GM18526 (cell line): ENCODE data around the gene NCLN.

Experiments used
- POLR2A ChIP-seq: IDR thresholded peaks from 3 replicates; pipeline ENCODE4 v1.6.1; 2011; ENCODE audit not compliant: insufficient read length; ENCODE audit errors: extremely low read depth

NCLN gene

DNA sequence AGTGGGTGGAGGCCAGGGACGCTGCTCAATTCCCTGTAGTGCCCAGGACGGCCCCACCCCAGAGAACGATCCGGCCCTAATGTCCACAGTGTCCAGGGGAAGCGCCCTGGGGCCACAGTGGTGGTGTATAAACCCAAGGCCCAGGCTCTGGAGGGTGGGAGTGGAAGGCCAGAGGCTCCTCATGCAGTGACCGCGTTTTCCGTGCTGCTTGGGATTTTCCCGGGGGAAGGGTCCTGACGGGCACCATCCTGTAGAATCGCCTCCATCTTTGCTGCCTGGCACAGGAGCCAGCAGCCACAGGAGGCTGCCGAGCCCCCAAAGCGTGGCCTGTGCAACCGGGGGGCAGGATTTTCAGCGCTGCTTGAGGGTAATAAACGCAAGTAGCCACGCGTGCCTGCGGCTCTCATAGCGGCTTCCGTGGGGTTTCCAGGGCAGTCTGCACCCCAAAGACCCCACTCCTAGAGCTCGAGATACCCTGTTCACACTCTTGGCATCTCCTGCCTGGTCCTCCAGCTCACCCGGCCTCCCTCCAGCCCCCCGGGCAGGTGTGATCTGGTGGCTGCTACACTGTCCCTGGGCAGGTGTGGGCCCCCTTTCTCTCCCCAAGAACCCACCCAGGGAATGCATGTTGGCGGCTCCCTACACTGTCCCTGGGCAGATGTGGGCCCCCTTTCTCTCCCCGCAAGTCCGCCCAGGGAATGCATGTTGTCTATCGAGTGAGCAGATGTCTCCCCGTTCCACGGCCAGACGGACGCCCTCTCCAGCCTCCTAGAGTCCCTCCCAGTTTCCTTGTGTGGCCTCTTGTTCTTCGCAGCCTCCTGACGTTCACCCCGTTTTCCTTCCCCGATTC lies 2.2 kb downstream of the NCLN start:
- no peak for TF ChIP-seq POLR2A

DNA sequence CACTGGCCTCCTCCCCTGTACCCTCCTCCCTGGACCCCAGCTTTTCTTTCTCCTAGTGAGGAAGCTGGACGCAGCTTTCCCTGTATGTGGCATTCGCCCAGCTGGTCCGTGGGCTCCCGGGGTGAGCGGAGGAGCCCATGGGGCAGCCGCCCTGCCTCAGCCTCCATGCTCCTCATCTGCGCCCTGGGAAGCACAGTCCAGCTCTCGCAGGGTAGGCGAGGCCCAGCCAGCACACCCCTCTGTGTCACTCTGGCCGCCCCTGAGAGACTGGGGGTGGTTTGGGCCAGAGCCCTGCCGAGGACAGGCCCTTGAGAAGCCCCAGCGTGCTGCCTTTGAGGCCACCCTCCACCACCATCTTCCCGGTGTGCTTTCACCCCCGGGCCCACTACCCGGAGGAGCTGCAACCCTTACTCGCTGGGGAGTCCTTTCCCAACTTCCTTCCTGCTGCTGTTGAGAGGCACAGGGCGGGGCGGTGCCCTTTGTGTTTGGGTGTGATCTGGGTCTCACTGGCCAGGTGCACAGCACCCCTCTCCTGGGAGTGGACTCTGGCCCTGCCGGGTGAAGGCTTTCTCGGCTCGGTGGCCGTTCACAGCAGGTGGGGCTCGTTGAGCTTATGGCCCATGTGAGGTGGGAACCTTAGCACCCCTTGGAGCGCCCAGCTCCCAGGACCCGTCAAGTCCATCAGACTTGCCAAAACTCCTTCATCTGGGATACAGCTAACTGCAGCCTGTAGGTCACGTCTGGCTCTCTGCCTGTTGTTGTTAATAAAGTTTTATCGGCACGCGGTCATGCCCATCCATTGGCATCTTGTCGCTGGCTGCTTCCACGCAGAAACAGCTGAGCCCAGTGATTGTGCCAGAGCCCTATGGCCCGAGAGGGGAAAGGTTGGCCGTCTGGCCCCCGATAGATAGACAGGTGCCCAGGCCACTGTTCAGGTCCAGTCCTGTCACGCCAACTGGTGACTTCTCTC lies 3.2 kb downstream of the NCLN start:
- no peak for TF ChIP-seq POLR2A

- TF ChIP-seq POLR2A = no peak
Observed at GRCh38 chr19:3189702-3190469, 4.2 kb downstream of the NCLN start.

DNA sequence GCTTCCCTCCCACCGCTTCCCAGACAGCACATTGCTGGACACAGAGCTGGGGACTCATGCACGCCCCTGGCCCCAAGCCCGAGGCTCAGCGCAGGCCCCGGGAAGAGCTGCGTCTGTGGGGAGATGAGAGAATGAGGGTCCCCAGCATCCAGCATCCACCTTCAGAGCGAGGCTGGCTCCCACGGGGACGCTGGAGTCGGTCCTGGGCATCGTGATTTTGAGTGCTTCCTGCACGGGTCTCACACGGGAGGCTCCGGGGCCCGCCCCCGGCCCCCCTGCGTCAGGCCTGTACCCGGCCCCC lies 4.7 kb downstream of the NCLN start:
- no peak for TF ChIP-seq POLR2A

DNA sequence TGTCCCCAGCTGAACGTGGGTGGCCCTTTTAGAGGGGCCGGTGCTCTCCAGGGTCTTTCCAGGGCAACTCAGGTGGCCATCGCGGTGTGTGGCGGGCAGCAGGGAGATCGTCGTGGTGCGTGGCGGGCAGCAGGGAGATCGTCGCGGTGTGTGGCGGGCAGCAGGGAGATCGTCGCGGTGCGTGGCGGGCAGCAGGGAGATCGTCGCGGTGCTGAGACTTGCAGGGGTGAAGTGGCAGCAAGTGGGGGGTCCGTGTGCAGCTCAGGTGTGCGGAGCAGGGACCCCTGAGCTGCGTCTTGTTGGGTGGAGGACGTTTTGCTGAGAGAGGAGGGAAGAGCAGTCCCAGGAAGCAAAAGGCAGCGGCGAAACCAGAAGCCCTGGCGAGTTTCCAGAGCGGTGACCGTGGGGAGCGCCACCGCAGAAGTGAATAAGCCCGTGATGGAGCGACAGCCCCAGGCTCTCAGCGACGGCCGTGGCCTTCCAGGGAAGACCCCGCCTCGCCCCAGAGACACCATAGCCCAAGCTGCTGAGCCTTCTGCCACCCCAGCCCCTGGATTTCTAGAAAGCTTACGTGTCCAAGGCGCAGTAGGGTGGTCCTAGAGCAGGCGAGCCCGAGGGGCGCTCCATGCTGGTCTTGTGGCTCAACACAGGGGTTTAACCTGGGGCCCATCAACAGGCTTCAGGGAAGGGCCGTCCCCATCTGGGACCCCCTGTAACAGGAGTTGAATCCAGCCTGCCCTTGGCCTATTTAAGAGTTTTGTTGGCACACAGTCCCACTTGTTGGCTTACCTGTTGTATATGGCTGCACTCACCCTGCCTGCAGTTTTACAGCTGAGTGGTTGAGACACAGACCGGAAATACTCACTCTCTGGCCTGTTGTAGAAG lies 5.4 kb downstream of the NCLN start:
- no peak for TF ChIP-seq POLR2A

- TF ChIP-seq POLR2A = no peak
Observed at GRCh38 chr19:3192228-3192635, 6.5 kb downstream of the NCLN start.

- TF ChIP-seq POLR2A = no peak
Observed at GRCh38 chr19:3192684-3193083, 7.0 kb downstream of the NCLN start.

GRCh38 chr19:3193256-3194105 lies 7.8 kb downstream of the NCLN start:
- no peak for TF ChIP-seq POLR2A

- no peak for TF ChIP-seq POLR2A
Observed at GRCh38 chr19:3194106-3195087, 8.7 kb downstream of the NCLN start.

DNA sequence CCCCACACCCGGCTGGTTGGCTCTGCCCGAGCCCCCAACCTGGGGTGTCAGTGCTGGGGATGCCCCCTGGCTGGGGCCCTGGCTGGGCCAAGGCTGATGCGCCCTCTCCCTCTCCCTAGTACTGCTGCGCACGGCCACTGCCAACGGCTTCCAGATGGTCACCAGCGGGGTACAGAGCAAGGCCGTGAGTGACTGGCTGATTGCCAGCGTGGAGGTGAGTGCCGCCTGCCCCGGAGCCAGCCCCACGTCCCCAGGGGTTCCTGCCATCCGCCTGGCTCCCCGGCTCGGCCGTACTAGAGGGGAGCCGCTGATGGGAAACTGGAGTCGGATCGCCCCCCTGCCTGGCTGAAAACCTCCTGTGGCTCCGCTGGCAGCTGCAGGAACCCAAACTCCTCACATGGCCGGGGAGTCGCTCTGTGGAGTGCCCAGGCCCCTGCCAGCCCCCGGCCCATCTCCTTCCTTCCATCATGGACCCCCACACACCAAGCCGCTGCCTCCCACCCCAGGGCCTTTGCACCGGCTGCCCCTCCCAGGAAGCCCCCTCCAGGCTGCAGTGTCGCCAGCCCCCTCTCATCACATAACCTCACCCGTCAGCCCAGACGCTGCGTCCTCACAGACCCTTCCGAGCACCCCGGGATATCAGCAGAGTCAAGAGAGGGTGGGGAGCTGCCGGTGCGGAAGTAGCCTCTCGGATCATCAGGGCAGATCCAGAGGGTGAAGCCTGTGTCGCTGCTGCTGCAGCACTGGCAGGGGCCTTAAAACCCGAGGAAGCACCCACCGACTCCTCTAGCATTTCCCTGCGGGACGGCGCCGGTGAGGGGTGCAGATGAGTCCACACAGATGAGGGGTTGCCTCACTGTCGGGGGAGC lies 10.6 kb downstream of the NCLN start:
- TF ChIP-seq POLR2A = no peak

DNA sequence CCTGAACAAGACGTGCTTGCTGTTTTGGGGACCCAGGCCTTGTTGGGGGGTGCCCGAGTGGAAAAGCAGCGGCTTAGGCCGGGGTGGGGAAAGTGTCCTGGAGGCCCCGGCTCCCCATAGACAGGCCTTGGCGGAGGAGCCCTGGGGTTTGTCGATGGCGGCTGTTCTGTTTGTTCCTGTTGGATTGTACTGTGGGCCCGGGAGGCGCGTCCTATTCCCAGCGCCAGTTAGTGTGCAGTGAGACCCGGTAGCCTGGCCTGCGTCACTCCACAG lies 11.1 kb downstream of the NCLN start:
- TF ChIP-seq POLR2A = no peak
